ENCODE data around the gene ZNF580. TPM values are rescaled to one million over a fixed set of nuclear protein-coding genes. Genes with fewer than 3 reads are reported as not detected.

ZNF580 gene
- total and polyA plus RNA-seq, 2 of the 13 experiments (the other 11 are each of a cell fraction or from before 2014, with no cell fraction given): 4.4 to 6.0 TPM

- peak; percentile 95 for TF ChIP-seq PAXIP1 (CRISPR knock-in tag; conservative IDR thresholded peaks at IDR 0.05)
- no peak for TF ChIP-seq KLF12 (CRISPR knock-in tag; IDR thresholded peaks at IDR 0.05; ENCODE audit: borderline replicate concordance)
- TF ChIP-seq ZNF292 (CRISPR knock-in tag; IDR thresholded peaks at IDR 0.05; ENCODE audit: borderline replicate concordance, low read depth): peak; percentile 68; the same call in 1 of the 2 replicates
- TF ChIP-seq TAF1 (CRISPR knock-in tag; IDR thresholded peaks at IDR 0.05): no peak
- peak; percentile 51; the same call in 1 of the 2 replicates for TF ChIP-seq ARNTL (CRISPR knock-in tag; IDR thresholded peaks at IDR 0.05)
- TF ChIP-seq ZBTB20 (CRISPR knock-in tag; IDR thresholded peaks at IDR 0.05; ENCODE audit: borderline replicate concordance, low read depth): peak; percentile 89; the same call in 1 of the 2 replicates
- no peak for TF ChIP-seq HCFC1 (IDR thresholded peaks at IDR 0.05; ENCODE audit: low read depth, low read length)
- TF ChIP-seq HIC2 (CRISPR knock-in tag; IDR thresholded peaks at IDR 0.05; ENCODE audit: low read depth): peak; percentile 78; the same call in 1 of the 2 replicates
- TF ChIP-seq RBFOX2 (IDR thresholded peaks at IDR 0.05; ENCODE audit: low read depth, low read length): peak; percentile 38; the same call in 1 of the 2 replicates
- peak; percentile 28; the same call in 1 of the 2 replicates for TF ChIP-seq ZNF574 (CRISPR knock-in tag; IDR thresholded peaks at IDR 0.05)
- TF ChIP-seq ZNF362 (CRISPR knock-in tag; IDR thresholded peaks at IDR 0.05; ENCODE audit: borderline replicate concordance): no peak
- TF ChIP-seq ZNF264 (CRISPR knock-in tag; IDR thresholded peaks at IDR 0.05): peak; percentile 48; the same call in 1 of the 2 replicates
- TF ChIP-seq ZMYM3 (CRISPR knock-in tag; IDR thresholded peaks at IDR 0.05): peak; percentile 89
- no peak; the same call in 1 of the 2 replicates for TF ChIP-seq CEBPG (CRISPR knock-in tag; IDR thresholded peaks at IDR 0.05)
- TF ChIP-seq, protein P1, sequence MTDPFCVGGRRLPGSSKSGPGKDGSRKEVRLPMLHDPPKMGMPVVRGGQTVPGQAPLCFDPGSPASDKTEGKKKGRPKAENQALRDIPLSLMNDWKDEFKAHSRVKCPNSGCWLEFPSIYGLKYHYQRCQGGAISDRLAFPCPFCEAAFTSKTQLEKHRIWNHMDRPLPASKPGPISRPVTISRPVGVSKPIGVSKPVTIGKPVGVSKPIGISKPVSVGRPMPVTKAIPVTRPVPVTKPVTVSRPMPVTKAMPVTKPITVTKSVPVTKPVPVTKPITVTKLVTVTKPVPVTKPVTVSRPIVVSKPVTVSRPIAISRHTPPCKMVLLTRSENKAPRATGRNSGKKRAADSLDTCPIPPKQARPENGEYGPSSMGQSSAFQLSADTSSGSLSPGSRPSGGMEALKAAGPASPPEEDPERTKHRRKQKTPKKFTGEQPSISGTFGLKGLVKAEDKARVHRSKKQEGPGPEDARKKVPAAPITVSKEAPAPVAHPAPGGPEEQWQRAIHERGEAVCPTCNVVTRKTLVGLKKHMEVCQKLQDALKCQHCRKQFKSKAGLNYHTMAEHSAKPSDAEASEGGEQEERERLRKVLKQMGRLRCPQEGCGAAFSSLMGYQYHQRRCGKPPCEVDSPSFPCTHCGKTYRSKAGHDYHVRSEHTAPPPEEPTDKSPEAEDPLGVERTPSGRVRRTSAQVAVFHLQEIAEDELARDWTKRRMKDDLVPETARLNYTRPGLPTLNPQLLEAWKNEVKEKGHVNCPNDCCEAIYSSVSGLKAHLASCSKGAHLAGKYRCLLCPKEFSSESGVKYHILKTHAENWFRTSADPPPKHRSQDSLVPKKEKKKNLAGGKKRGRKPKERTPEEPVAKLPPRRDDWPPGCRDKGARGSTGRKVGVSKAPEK (CRISPR knock-in tag; IDR thresholded peaks at IDR 0.05; ENCODE audit: borderline replicate concordance): no peak
These were observed 42.9 kb downstream of the ZNF580 start (continued) for GRCh38 chr19:55683449-55684261.
